T-helper 22 cell (primary cell): ENCODE results near the gene CRYBB2.
"Not testable (repeated sequence)": the region's sequence is repeated elsewhere in the genome, so short reads cannot be mapped to it uniquely, and the experiment has no call there.

Experiments
- DNase-seq: peaks from one replicate; pipeline ENCODE4 v3.0.0-alpha.2; 2020; ENCODE audit warnings: low read depth

CRYBB2 gene, protein sequence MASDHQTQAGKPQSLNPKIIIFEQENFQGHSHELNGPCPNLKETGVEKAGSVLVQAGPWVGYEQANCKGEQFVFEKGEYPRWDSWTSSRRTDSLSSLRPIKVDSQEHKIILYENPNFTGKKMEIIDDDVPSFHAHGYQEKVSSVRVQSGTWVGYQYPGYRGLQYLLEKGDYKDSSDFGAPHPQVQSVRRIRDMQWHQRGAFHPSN

DNA sequence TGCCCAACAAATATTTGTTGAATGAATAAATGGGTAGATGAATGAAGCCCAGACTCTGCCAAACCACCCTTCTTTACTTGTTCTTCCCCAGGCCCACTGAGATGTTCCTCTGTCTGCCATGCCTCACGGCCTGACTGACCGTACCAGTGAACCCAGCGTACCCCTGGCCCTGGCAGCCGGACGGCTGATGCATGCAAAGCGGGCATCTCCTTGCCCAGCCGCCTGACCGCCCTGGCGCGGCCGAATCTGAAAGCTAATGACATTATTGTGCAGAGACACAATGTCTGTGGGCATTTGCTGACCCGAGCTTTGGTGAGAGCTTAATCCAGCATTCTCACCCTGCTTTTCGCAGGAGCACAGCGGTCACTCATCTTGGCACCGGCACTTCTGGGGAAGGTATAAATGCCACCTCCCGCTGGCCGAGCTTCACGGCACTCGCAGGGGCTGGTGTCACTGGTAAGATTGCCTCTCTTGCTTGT lies at the start of gene CRYBB2:
TSS of gene CRYBB2 (plus strand) at position 429 of the 479 bp plus-strand sequence. CDS start 1,791 bp downstream, outside the sequence.
- DNase-seq = no peak

DNA sequence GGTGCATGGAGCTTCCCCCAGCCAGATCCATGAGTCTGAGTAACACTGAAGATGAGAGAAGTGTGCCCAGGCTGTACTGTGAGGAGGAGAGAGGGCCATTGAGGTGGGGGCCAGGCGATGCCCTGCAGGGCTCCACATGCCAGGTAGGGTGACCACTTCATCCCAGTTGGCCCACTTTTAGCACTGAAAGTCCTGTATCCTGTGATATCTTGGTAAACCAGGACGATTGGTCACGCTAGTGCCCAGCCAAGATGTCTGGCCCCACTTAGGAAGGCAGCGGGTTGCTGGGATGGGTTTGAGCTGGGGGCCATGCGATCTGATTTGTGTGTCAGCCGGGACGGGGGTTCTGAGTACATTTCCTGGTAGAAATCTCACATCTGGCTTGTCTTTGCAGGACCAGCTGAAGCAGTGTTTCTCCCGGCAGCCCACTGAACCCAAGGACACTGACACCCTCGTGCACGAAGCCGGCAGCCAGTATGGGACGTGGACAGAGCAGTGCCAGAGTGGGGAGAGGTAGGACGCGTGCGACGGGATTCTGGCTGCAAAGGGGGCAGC lies 48.9 kb upstream of the CRYBB2 start:
- DNase-seq = no peak

DNA sequence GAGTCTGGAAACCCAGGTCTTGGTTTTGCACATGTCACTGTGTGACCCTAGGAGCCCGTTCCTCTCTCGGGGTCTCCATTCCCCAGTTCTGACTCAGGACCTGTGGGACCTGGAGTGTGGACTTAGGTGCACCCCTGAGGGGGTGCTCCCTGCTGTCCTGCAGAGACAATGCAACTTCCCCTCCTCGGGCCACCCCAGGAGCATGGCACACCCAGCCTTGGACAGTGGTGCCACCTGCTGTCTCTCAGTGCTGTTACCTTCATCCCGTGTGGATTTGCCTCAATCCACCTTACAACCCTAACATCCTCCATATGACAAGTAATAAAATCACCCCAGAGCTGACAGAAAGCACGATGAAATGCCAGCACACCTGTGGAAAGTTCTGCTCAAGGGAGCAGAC lies 47.3 kb upstream of the CRYBB2 start:
- DNase-seq = no peak

DNA sequence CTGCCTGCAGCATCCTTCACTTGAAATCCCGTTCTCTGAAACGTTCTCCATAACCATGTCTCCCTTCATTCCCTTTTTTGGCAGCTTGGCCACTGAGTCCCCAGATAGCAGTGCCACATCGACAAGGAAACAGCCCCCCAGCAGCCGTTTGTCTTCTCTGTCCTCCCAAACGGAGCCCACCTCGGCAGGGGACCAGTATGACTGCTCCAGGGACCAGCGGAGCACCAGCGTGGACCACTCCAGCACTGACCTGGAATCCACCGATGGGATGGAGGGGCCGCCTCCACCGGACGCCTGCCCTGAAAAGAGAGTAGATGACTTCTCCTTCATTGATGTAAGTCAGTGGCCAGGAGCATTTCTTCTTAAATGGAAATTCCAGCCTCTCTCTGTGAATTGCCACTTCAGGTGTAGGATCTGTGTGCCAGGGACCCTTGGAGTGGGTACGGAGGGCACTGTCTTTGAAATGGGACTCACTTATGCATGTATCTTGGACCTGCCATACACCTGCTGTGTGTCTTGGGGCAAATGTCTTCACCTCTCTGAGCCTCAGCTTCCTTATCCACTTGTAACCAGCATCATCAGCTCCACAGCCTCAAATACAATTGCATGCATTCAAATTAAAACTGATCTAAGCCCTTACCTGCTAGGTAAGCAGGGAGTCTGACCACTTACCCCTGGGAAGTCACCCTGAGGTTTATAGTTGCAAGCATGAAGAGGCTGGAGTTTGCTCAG lies 45.1 kb upstream of the CRYBB2 start:
- DNase-seq = no peak

DNA sequence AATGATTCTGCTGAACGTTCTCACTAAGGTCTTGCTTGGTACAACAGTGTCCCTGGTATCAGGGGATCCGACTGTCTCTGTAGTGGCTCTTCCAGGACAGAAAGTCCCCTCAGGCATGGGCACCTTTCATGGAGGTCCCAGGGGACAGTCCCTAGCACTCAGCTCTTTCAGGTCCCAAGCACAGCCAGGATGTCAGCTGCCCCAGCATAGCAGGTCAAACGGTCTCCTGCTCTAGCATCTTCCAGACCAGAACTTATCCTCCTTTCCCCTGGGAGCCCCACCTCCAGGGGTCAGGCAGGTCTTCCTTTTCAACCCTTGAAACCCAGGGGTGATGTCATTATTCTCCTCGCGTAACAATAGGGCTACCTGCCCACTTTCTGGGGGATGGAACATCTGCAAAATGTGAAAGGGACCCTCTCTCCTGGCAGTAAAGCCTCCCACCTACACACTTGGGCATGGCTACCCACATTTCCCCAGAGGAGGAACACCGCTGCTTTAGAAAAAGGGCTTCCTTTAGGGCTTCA lies 44.5 kb upstream of the CRYBB2 start:
- DNase-seq = no peak

DNA sequence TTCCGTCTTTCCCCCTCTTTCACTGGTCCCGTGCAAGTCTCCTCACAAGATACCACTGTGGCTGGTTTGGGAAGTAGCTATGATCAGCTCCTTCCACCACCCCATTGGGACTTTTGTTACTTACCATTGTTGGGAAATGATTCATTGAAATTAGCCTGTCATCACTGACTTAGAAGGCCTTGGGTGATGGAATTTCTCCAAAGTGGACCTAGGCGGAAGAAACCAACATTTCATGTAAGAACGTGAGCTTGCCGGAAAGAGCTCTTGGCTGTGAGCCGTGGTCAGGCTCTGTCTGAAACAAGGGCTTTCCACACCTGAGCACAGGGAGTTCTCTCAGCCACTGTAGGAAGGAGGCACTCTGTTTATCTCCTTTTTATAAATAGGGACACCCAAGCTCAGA lies 43.3 kb upstream of the CRYBB2 start:
- no peak for DNase-seq

DNA sequence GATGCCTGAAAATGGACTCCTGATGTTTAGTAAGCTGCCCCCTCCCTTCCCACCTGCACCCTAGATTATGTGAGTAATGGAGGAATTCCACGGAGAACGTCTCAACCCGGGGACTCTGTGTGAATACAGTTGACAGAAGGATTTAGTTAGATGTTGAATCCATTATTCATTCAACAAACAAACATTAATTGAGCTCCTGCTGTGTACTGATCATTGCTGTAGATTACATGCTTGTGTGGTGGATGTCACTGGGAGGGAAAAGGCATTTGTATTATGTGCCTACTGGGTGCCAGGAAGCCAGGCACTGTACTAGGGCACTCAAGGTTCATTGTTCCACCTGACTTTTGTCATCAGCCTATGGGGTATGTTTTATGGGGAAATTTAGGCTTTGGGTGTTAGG lies 42.6 kb upstream of the CRYBB2 start:
- no peak for DNase-seq

DNA sequence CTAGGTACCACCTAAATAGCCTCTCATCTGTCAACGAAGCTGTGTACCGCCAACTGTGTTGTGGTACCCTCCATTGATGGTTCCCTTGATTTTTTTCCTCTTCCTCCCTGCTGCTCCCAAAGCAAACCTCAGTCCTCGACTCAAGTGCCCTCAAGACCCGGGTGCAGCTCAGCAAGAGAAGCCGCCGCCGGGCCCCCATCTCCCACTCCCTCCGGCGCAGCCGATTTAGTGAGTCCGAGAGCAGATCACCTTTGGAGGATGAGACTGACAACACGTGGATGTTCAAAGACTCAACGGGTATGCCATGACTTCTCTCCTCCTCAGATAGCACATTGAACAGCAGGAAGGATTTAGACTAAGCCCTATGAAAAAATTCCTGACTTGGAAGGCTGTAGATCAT lies 42.2 kb upstream of the CRYBB2 start:
- DNase-seq = no peak

DNA sequence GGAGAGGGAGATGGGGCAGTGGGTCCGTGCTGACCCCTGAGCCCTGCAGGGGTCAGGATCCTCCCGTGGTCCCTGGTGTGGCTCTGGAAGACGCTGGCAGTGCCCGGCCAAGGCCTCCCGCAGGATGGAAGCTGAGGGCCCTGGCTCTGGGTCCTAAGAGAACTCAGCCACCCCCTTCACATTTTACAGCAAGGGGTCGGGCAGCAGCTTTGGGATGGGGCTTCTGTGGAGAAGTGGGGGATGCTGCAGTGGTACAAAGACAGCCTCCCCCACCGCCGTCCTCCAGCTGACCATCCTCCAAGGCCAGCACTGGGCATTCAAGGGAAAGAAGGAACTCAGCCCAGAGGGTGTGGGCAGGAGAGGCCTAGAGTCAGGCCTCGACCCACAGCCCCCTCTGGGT lies 41.5 kb upstream of the CRYBB2 start:
- no peak for DNase-seq

DNA sequence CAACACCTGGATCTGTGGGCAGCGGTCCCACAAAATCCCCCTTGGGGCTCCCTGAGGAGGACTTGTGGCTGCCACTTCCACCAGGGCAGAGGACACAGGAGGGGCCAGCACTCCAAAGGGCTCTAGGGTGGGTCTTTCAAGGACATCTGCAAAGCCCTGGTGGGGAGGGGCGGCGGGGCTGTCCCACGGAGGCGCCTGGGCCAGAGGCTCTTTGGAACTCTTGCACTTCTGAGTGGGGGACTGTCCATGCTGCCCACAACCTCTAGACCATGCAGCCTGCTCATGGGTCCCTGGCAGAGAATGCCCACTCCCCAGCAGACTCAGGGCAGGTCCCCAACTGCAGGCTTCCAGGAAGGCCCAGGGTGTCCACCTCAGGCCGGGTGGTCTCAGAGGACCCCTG lies 41.1 kb upstream of the CRYBB2 start:
- not testable (repeated sequence) for DNase-seq

DNA sequence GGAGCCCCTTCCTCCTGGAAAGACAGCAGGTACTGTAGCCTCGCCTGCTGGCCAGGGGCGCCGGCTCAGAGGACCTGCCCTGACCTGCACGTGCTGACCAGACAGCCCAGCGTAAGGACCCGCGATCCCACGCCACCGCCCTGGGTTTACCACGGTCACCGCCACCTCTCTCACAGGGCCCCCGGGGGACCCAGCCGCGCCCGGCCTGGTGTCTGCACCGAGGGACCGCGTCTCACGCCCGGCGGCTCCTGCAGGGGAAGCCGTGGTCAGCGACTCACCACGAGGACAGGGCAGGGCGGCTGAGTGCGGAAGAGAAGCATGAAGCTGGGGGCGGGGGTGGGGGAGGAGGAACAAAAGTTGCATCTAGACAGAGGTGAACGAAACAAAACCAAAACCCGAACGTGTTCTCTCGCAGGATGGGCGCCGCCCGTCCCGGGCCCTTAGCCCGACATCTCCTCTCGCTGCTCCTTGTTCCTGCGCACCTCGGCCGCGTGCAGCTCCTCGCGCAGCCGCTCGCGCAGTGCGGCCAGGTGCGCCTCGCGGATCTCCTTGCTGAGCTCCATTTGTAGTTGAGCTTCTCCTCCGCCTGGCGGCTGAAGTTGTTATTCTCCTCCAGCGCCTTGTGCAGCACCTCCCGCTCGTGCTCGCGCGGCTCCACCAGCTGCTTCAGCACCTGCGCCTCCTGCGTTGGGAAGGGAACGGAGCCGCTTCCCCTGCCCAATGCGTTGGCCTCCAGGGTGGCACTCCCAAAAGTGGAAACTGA lies 40.4 kb upstream of the CRYBB2 start:
- DNase-seq = not testable (repeated sequence)

DNA sequence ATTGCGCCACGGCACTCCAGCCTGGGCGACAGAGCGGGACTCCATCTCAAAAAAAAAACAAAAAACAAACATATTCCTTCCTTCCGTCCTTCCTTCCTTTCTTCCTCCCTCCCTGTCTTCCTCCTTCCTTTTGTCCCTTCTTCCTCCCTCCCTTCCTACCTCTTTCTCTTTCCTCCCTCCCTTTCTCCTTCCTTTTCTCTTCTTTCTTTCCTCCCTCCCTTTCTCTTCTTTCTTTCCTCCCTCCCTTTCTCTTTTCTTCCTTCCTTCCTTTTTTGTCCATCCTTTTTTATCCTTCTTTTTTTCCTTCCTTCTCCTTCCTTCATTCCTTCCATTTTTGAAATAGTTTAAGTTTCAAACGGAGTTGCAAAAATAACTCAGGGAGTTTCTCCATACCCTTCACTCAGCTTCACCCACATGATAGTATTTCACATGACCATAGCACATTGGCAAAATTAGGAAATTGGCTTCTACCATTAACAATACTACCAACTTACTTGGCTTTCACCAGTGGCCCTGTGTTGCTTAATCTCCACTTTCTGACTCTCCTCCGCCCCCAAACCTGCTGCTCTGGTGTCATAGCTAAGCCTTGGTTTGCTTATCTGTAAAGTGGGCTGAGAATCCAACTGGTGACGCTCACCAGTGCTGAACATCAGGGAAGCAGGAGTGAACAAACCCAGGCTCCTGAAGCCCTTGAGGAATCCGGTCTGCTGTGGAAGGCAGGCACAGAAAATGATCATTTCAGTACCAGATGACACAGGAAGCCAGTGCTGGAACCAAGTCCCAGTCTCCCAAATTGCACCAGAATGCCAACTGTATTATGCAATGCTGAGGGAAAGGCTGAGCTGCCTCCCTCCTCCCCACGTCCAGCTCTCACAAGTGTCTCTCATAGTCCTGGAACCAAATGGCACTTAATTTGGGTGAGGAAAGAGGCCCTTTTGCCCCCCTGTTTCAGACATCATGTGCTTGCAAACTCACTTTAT lies 37.0 kb upstream of the CRYBB2 start:
- no peak for DNase-seq

DNA sequence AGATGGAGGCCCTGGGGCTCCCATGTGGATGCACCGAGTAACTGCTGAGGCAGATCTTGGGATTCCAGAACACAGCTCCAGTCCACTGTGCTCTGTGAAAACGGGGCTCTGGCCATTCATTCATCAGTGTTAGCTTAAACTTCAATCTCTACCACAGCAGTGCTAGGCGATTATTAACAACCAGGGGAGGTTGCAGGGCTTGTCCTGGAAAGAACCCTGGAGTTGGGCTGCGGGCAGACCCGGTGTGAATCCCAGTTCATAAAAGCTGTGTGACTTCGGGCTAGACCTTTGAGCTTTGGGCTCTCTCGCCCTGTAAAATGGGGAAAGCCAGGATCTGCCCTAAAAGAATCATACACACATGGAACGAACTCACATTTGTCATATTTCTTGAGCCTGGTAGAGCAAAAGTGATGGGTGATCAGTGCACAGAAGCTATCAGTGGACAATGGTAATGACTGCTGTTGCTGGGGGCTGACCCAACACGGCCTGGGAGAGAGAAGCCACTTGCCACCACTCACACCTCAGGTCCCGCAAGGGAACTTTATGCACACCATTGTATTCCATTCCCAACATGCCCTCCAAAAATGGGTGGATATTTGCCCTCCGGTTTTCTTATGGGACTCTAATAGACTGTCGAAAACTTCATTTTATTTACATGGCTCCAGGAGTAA lies 35.4 kb upstream of the CRYBB2 start:
- DNase-seq = no peak

DNA sequence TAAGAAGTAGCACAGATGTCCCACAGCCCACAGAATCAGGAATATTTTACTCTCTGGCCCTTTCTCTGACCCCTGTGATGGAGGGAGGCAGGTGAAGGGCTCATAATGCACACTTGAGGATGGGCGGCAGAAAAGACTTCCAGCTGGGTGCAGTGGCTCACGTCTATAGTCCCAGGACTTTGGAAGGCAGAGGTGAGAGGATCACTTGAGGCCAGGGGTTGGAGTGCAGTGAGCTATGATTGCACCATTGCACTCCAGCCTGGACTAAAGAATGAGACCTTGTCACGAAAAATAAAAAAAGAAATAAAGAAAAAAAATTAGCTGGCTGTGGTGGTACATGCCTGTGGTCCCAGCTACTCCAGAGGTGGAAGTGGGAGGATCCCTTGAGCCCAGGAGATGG lies 33.3 kb upstream of the CRYBB2 start:
- no peak for DNase-seq

DNA sequence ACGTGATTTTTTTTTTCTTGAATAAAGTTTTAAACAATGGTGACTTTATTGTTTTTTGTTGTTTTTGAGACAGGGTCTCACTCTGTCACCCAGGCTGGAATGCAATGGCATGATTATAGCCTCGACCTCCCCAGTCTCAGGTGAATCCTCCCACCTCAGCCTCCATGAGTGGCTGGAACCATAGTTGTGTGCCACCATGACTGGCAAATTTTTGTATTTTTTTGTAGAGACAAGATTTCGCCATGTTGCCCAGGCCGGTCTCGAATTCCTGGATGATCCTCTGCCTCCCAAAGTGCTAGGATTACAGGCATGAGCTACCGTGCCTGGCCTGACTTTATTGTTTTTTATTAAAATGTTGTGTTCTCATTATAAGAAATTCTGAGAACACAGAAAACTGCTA lies 32.0 kb upstream of the CRYBB2 start:
- DNase-seq = no peak

DNA sequence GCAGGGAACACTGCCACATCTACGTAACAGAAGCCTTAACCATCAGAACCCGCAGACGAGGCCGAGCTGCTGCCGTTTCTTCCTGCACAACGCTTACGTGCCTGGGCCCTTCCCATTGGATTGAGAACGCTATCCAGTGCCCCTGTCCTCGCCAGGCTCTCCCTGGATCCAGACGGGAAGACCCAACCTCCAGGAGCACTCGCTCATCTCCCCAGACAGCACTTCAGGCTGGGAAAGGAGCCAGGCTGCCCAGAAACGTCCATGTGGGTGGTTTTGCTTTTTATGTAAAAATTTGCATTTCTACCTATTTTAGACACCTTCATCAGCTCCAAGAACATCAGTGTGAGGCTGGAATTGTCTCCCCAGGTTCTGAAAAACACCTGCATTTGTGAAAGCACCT lies 27.0 kb upstream of the CRYBB2 start:
- DNase-seq = no peak

DNA sequence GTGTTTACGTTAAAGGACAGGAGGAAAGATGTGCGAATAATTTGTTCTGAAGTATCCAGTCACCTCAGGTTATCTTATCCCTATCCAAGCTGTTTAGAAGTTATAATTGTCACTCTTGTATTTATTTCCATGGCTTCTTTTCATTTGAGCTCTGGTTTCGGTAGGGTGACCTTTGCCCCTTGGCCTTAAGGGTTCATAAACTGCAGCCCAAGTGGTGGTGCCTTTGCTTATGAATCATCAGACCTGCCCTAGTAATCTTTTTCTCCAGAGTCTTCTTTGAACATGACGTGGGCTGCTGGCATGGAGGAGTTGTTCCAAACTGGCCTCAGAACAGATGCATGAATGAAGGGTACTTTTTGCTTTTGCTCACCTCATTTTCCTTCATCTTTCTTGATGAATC lies 26.3 kb upstream of the CRYBB2 start:
- DNase-seq = no peak

DNA sequence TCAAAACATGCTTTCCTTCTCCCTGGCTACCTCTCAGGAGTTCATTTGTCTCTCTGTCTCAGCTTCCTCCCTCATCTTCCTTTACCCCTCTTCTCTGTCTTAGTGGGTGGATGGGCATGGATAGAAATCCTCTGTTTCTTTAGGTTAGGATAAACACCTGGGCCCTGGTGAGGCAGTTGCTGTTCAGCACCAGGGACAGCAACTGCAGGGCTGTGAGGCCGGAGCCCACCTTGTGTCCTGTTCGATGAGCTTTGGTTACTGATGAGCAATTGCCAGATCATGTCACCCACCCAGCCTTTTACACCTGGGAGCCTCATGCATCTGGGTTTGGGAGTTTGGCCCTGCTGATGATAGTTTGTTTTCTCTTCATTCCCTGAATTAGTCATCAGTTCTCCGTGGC lies 25.9 kb upstream of the CRYBB2 start:
- DNase-seq = no peak

DNA sequence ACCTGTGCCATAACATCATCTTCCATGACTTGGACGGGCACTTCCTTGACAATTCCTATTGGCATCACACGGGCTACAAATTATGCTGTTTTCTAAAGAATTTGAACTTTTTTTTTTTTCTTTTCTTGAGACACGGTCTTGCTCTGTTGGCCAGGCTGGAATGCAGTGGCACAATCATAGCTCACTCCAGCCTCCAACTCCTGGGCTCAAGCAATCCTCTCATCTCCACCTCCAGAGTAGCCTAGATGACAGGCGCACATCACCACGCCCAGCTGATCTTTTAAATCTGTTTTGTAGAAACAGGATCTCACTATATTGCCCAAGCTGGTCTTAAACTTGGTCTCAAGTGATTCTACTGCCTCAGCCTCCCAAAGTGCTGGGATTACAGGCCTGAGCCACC lies 23.1 kb upstream of the CRYBB2 start:
- no peak for DNase-seq

DNA sequence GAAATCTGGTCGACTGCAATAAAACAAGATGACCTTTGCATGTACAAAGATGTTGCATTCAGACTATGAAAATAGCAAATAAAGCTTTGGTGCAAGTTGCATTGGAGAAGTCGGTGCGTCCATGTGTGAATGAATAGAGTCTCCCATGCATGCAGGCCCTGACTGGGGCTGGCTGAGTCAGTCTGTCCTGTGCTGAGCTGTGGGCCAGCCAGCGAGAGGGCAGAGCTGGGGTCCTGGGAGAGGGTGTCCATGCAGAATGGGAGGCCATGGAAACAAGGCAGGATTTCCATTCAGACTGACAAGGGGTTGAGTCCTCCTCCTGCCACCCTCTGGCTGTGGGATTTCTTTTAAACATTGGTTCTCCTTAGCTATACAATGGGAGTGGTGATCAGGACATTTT lies 22.1 kb upstream of the CRYBB2 start:
- DNase-seq = no peak
